Stimulated activated CD4-positive, alpha-beta T cell treated with anti-CD3 and anti-CD28 coated beads, Interleukin-1b, Interleukin-23, amount 100 ng/mL, for 24 hours (primary cell): ENCODE measurements around the gene KCNH6.

Source experiments
- DNase-seq, 4 experiments: peaks; one replicate each; pipeline ENCODE4 v3.0.0-alpha.2; 2020; ENCODE audit warnings: low read depth in 4 of 4, low spot score in 1 of 4

The KCNH6 gene

DNA sequence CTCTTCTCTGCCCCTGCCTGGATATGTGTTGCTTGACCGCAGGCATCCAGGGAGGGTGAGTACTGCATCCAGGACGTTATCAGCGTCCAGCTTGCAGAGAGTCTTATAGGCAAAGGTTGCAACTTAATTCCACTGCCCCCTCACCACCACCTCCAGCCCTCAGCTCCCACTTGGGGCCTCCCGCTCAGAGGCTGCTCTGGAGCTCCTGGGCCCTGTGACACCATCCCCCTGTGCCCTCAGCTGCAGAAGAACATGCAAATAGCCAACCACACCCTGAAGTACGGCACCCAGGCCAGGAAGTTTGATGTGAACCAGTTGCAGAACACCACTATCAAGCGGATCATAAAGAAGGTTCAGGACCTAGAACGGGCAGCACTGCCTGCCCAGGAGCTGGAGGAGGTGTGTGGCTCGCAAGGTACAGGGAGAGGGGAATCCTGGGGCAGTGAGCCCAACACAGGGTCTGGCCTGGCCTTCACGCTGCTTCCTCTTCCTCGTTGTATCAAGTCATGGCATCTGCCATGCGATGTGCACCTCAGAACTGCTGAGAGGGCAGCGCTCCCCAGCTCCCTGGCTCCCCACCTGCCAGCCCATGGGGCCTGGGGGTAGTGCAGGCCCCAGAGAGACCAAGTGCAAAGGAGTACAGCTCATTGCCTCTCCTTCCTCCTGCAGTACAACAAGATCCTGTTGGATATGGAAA lies 36.7 kb upstream of the KCNH6 start:
- no peak for DNase-seq

DNA sequence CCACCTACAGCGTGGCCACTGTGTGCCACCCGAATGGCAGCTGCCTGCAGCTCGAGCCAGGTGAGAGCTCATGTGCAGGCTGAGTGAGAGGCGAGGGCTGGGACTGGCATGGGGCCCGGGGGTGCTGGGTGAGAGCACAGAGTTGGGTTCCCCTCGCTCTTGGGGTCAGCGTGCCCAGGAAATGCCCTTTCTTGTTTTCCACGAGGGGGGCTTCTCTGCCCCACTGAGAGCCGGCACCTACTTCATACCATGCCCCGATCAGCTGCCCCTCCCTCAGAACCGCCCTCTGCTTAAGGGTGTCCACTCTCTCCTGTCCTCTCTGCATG lies 36.2 kb upstream of the KCNH6 start:
- no peak for DNase-seq

DNA sequence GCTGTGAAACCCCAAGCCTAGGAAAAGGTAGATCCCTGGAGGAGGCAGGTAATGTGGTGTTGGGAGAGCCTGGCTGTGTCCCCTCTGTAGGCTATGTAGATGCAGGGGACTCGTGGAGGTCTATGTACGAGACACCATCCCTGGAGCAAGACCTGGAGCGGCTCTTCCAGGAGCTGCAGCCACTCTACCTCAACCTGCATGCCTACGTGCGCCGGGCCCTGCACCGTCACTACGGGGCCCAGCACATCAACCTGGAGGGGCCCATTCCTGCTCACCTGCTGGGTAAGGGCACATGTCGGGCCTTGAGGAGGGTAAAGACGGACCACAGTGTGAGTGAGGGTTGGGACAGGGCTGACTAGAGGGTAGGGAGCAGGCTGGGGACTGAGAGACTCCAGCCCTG lies 34.3 kb upstream of the KCNH6 start:
- no peak for DNase-seq

- no peak for DNase-seq
Measured at GRCh38 chr17:63489291-63489690, 33.9 kb upstream of the KCNH6 start.

DNA sequence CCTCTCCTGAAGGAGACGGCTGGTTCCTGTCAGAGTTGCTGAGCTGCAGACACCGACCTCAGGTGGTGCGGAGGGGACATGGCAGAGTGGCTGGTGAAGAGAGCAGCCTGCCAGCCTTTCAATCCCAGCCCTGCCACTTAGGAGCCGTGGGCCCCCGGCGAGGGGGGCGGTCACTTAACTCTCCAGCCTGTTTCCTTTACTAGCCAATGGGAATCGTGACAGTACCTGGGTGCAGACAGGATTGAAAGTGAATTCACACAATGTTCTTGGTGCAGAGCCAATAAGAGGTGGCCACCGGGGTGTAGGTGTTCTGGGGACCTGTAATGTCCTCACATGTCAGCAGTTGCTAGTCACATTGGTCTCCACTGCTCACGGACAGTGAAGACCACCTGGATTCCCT lies 32.8 kb upstream of the KCNH6 start:
- no peak for DNase-seq

DNA sequence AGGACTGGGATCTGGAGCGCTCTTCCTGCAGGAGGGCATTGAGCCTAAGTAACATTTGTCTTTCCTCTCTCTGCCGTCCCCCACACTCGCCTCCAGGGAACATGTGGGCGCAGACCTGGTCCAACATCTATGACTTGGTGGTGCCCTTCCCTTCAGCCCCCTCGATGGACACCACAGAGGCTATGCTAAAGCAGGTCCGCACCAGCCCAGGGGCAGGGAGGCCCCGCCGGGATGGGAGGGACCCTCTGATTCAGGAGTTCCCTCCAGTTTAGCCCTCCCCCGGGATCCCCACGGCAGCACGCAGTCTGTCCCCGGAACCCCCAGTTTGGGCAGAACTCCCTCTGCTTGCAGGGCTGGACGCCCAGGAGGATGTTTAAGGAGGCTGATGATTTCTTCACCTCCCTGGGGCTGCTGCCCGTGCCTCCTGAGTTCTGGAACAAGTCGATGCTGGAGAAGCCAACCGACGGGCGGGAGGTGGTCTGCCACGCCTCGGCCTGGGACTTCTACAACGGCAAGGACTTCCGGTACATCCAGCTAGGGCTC lies 32.2 kb upstream of the KCNH6 start:
- DNase-seq = no peak

DNA sequence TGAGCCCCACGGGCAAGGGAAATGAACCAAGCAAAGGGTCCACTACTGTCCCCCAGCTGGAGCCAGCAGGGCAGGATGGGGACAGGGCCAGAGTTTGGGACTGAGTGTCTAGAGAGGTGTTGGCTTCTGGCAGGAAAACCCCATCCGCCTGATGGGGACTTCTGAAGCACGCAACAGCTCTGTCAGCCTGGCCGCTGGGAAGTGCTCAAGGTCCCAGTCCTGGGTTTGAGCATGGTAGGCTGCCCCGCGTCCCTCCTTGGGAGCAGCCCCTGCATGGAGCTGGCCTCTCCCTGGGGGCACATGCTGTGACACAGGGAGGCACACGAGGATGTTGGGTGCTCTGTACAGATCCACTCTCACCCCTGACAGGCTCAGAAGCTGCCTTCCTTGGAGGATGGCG lies 31.7 kb upstream of the KCNH6 start:
- DNase-seq = no peak

GRCh38 chr17:63491977-63492618 lies 31.1 kb upstream of the KCNH6 start:
- no peak for DNase-seq

DNA sequence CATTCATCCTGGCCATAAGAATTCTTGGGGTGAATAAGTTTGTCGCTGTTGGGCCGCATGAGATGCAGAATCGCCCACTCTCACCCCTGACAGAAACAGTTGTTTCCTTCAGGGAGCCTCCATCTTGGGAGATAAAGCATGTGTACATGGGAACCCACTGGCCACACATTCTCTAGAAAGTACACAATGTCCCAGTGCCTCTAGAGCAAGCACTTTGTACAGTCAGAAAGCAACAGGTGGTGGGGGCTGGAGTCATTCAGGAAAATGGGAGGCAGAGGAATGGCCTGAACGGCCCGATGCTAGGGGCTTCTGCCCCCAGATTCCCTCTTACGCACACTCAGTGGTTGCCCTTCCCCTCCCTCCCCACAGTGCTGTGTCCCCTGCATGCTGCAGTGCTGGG lies 30.2 kb upstream of the KCNH6 start:
- DNase-seq = no peak

- no peak for DNase-seq
Measured at GRCh38 chr17:63493411-63493810, 29.7 kb upstream of the KCNH6 start.

- no peak for DNase-seq
Measured at GRCh38 chr17:63494300-63494928, 28.7 kb upstream of the KCNH6 start.

DNA sequence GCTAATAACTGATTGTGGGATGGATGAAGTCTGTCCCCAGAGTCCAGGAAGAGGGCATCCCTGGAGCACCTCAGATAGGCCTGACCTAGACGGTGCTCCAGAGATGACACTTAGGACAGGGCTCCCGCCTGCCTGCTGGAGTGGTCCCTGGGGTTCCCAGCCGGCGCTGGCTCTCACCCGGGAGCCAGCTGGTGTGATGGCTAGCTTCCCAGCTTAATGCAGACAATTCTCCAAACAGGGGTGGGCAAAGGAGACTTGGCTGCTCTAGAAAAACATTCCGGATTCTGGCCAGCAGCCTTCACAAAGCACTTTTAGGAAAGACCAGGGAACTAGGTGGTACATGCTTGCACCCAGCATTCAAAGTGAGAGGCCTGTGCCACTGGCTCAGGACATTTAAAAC lies 27.7 kb upstream of the KCNH6 start:
- DNase-seq = no peak

GRCh38 chr17:63496177-63496576 lies 27.0 kb upstream of the KCNH6 start:
- no peak for DNase-seq

DNA sequence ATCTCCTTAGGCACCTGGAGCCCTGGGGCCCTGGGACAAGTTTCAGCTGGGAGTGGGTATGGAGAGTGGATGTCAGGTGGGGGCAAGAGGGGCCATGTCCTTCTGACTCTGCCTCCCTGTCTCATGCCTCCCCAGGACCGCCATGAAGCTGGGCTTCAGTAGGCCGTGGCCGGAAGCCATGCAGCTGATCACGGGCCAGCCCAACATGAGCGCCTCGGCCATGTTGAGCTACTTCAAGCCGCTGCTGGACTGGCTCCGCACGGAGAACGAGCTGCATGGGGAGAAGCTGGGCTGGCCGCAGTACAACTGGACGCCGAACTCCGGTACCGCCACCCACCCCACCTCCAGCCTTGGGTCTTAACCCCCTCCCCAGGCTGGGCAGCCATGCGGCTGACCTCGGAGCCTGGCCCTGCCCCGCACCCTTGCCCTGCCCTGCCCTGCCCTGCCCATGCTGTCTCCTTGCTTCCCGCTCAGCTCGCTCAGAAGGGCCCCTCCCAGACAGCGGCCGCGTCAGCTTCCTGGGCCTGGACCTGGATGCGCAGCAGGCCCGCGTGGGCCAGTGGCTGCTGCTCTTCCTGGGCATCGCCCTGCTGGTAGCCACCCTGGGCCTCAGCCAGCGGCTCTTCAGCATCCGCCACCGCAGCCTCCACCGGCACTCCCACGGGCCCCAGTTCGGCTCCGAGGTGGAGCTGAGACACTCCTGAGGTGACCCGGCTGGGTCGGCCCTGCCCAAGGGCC lies 26.3 kb upstream of the KCNH6 start:
- no peak for DNase-seq

DNA sequence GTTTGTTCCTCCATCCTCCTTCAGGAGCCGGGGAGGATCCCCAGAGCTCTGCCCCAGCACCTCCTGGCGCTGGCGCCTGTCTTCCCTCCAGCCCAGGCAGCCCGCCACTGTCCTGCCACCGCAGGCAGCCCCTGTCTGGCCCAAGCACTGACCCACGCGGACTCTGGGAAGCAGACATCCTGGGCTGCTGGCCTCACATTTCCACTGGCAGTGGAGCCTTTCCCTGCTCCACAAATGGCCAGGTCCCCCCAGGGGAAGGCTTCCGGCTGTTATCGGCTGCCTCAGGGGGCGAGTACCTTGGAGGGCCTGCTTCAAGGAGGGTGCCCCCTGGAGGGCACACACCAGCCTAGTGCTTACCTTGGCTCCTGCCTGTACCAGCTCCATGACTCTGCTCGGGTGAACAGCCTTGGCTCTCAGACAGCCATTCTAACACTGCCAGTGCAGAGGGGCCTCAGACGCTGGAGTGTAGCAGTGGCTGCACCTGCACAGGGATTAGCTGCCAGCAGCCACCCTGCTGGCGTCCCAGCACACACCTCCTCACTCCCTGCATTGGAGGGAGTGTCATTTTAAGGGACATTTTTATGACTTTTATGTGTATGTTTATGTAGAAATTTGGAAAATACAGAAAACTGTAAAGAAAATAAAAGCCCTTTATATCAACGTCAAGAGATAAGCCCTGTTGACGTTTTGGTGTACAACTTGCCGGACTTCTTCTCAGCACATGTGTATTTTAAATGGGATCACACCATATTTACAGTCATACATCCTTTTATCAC lies 25.3 kb upstream of the KCNH6 start:
- DNase-seq = no peak

GRCh38 chr17:63498626-63499195 lies 24.4 kb upstream of the KCNH6 start:
- no peak for DNase-seq

DNA sequence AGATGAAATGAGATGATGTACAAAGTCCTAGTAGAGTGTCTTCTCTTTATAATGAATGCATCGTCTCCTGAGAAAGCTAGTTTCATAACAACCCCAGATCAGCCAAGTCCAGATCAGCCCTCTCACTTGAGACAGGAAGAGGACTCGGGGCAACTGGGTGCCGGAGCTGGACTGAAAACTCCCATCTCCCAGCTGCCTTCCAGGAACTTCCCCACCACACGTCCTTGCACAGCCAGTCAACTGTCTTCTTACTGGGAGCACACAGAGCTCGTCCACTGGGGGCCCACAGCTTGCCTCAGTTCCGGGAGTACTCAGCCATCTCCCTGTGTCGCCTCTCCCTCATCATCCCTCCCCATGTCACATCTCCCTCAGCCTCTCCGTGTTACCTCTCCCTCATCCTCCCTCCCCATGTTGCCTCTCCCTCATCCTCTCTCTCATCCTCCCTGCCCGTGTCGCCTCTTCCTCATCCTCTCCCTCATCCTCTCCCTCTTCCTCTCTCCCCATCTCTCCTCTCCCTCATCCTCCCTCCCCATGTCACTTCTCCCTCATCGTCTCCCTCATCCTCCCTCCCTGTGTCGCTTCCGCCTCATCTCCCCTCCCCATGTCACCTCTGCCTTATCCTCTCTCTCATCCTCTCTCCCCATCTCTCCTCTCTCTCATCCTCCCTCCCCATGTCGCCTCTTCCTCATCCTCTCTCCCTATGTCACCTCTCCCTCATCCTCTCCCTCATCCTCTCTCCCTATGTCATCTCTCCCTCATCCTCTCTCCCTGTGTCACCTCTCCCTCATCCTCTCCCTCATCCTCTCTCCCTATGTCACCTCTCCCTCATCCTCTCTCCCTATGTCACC lies 22.4 kb upstream of the KCNH6 start:
- no peak for DNase-seq

- DNase-seq = no peak
Measured at GRCh38 chr17:63503341-63503705, 19.8 kb upstream of the KCNH6 start.

GRCh38 chr17:63504261-63504660 lies 18.9 kb upstream of the KCNH6 start:
- no peak for DNase-seq

DNA sequence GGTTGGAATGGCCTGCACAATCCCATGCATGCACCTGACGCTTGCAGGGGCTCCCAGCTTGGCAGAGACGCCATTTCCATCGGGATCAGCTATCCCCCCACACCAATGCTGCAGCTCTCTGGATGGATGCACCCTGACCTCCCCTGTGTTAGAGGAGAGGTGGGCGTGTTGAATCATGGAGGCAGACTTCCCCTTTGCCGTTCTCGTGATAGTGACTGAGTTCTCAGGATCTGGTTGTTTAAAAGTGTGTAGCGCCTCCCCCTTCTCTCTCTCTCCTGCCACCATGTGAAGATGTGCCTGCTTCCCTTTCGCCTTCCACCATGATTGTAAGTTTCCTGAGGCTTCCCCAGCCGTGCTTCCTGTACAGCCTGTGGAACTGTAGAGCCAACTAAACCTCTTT lies 17.8 kb upstream of the KCNH6 start:
- DNase-seq = no peak
